Adipocyte (in vitro differentiated cells): ENCODE results near the gene PRRX2.

Source experiments
- DNase-seq: peaks from one replicate; pipeline ENCODE4 v3.0.0-alpha.2; 2015; ENCODE audit warnings: low read depth
- H3K27me3 ChIP-seq: replicated peaks from 2 replicates; pipeline ENCODE4 v1.7.0; 2013; ENCODE audit warnings: mild to moderate bottlenecking, low read length, moderate library complexity; ENCODE audit not compliant: control insufficient read depth, insufficient read depth
- H3K36me3 ChIP-seq: 2 replicates; pipeline ENCODE4 v1.7.0; 2013; ENCODE audit warnings: low read length, mild to moderate bottlenecking, moderate library complexity; ENCODE audit not compliant: control insufficient read depth, insufficient read depth, severe bottlenecking
- H3K4me1 ChIP-seq: 2 replicates; pipeline ENCODE4 v1.7.0; 2013; ENCODE audit warnings: mild to moderate bottlenecking, low read length, moderate library complexity; ENCODE audit not compliant: control insufficient read depth, insufficient read depth
- H3K4me3 ChIP-seq: 2 replicates; pipeline ENCODE4 v1.7.0; 2013; ENCODE audit warnings: mild to moderate bottlenecking, low read length, moderate library complexity
- H3K9ac ChIP-seq: 2 replicates; pipeline ENCODE4 v1.7.0; 2013; ENCODE audit warnings: mild to moderate bottlenecking, low read length, moderate library complexity
- H3K9me3 ChIP-seq: 2 replicates; pipeline ENCODE4 v1.7.0; 2013; ENCODE audit warnings: mild to moderate bottlenecking, low read length, moderate library complexity; ENCODE audit not compliant: control insufficient read depth

The PRRX2 gene

GRCh38 chr9:129726322-129727160 is 61.1 kb downstream of the PRRX2 start:
- Histone ChIP-seq H3K9me3 (no peaks in the 10 kb centered on the region), H3K36me3 (no peaks in the 10 kb centered on the region), H3K4me1 (peaks cover 27% of the 10 kb centered on the region), H3K27me3 (no peaks in the 10 kb centered on the region), H3K4me3 (peak overlapping the region; percentile 42), H3K9ac (peak overlapping the region; percentile 65)
- peak; percentile 87 for DNase-seq

GRCh38 chr9:129728744-129729143 is 63.3 kb downstream of the PRRX2 start:
- no peak overlapping the region for H3K9ac ChIP-seq
- no peaks in the 10 kb centered on the region for H3K27me3 ChIP-seq
- no peak overlapping the region for H3K4me3 ChIP-seq
- DNase-seq, result no peak
- H3K36me3 ChIP-seq, result no peaks in the 10 kb centered on the region
- no peaks in the 10 kb centered on the region for H3K9me3 ChIP-seq
- peaks cover 27% of the 10 kb centered on the region for H3K4me1 ChIP-seq

- no peaks in the 10 kb centered on the region for H3K36me3 ChIP-seq
- H3K9ac ChIP-seq, result no peak overlapping the region
- H3K27me3 ChIP-seq, result no peaks in the 10 kb centered on the region
- H3K4me3 ChIP-seq, result no peak overlapping the region
- DNase-seq, result no peak
- H3K4me1 ChIP-seq, result peaks cover 7% of the 10 kb centered on the region
- no peaks in the 10 kb centered on the region for H3K9me3 ChIP-seq
Observed at GRCh38 chr9:129731477-129732085, 66.1 kb downstream of the PRRX2 start.

- peaks cover 3% of the 10 kb centered on the region for H3K4me1 ChIP-seq
- no peaks in the 10 kb centered on the region for H3K36me3 ChIP-seq
- no peak overlapping the region for H3K4me3 ChIP-seq
- no peak for DNase-seq
- H3K27me3 ChIP-seq, result no peaks in the 10 kb centered on the region
- no peak overlapping the region for H3K9ac ChIP-seq
- H3K9me3 ChIP-seq, result no peaks in the 10 kb centered on the region
Observed at GRCh38 chr9:129732100-129732499, 66.7 kb downstream of the PRRX2 start.

GRCh38 chr9:129732946-129733631 is 67.6 kb downstream of the PRRX2 start:
- Histone ChIP-seq H3K4me1 (peaks cover 4% of the 10 kb centered on the region), H3K27me3 (no peaks in the 10 kb centered on the region), H3K9ac (no peak overlapping the region), H3K9me3 (no peaks in the 10 kb centered on the region), H3K4me3 (no peak overlapping the region), H3K36me3 (no peaks in the 10 kb centered on the region)
- DNase-seq, result no peak

GRCh38 chr9:129733632-129733953 is 68.1 kb downstream of the PRRX2 start:
- Histone ChIP-seq H3K36me3 (no peaks in the 10 kb centered on the region), H3K4me3 (no peak overlapping the region), H3K9me3 (no peaks in the 10 kb centered on the region), H3K27me3 (no peaks in the 10 kb centered on the region), H3K4me1 (peaks cover 6% of the 10 kb centered on the region), H3K9ac (no peak overlapping the region)
- DNase-seq, result no peak

- H3K9ac ChIP-seq, result no peak overlapping the region
- peaks cover 6% of the 10 kb centered on the region for H3K4me1 ChIP-seq
- DNase-seq, result no peak
- H3K36me3 ChIP-seq, result peaks cover 17% of the 10 kb centered on the region
- no peak overlapping the region for H3K4me3 ChIP-seq
- no peaks in the 10 kb centered on the region for H3K27me3 ChIP-seq
- H3K9me3 ChIP-seq, result no peaks in the 10 kb centered on the region
Observed at GRCh38 chr9:129735546-129735945, 70.1 kb downstream of the PRRX2 start.

GRCh38 chr9:129736334-129736733 is 70.9 kb downstream of the PRRX2 start:
- DNase-seq, result no peak
- no peak overlapping the region for H3K4me3 ChIP-seq
- peaks cover 20% of the 10 kb centered on the region for H3K36me3 ChIP-seq
- H3K9me3 ChIP-seq, result no peaks in the 10 kb centered on the region
- H3K27me3 ChIP-seq, result no peaks in the 10 kb centered on the region
- peaks cover 6% of the 10 kb centered on the region for H3K4me1 ChIP-seq
- H3K9ac ChIP-seq, result no peak overlapping the region

- peak; percentile 95 for DNase-seq
- Histone ChIP-seq H3K36me3 (peaks cover 21% of the 10 kb centered on the region), H3K9ac (peak overlapping the region; percentile 81), H3K4me1 (peaks cover 9% of the 10 kb centered on the region), H3K9me3 (no peaks in the 10 kb centered on the region), H3K27me3 (no peaks in the 10 kb centered on the region), H3K4me3 (peak overlapping the region; percentile 75)
Observed at GRCh38 chr9:129737479-129738274, 72.2 kb downstream of the PRRX2 start.

GRCh38 chr9:129739432-129739831 is 74.0 kb downstream of the PRRX2 start:
- no peak for DNase-seq
- H3K36me3 ChIP-seq, result peaks cover 21% of the 10 kb centered on the region
- H3K27me3 ChIP-seq, result no peaks in the 10 kb centered on the region
- peaks cover 24% of the 10 kb centered on the region for H3K4me1 ChIP-seq
- H3K4me3 ChIP-seq, result no peak overlapping the region
- no peak overlapping the region for H3K9ac ChIP-seq
- H3K9me3 ChIP-seq, result no peaks in the 10 kb centered on the region

GRCh38 chr9:129740174-129740573 is 74.7 kb downstream of the PRRX2 start:
- Histone ChIP-seq H3K9me3 (no peaks in the 10 kb centered on the region), H3K4me1 (peaks cover 24% of the 10 kb centered on the region), H3K27me3 (no peaks in the 10 kb centered on the region), H3K9ac (peak overlapping the region; percentile 34), H3K4me3 (no peak overlapping the region), H3K36me3 (peaks cover 25% of the 10 kb centered on the region)
- DNase-seq, result no peak
